HepG2 (cell line): ENCODE results near the gene ARL15. TPM values are rescaled to one million over a fixed set of nuclear protein-coding genes. Genes with fewer than 3 reads are reported as not detected.

ENCODE experiments used
- ATAC-seq: fragments of 200-7000 bp; cut with Tn5 transposase; 3 replicates; pipeline ENCODE4 v1.9.1; 2020; ENCODE audit warnings: mild to moderate bottlenecking, moderate library complexity
- BruUV-seq: library from RNA; stranded (reverse); fragments of 400-500 nt; replicated peaks from 2 replicates; lab custom pipeline; 2021; lab: Mats Ljungman, UMichigan
- CTCF ChIA-PET: fragments of 300-600 bp; formaldehyde crosslinking; extraction: SDS; loops from one replicate; lab custom pipeline; 2021; ENCODE audit warnings: low total read pairs, inconsistent platforms, low intra/inter-chr PET ratio; lab: Yijun Ruan, JAX
- POLR2A ChIA-PET: fragments of 350-600 bp; sonication (Branson Sonifier 250); formaldehyde crosslinking; loops from one replicate; lab custom pipeline; 2020; ENCODE audit warnings: antibody characterized with exemption, inconsistent platforms; lab: Yijun Ruan, JAX
- DNase-seq: peaks from one replicate; pipeline ENCODE4 v3.0.0-alpha.2; 2015; ENCODE audit warnings: low spot score
- FAIRE-seq: peaks from 3 replicates; lab custom pipeline; 2011; peaks lifted over from hg19 to GRCh38; lab: Jason Lieb, UNC
- H2AFZ ChIP-seq: one replicate; pipeline ENCODE4 v1.6.1; 2011; ENCODE audit warnings: low read length, inconsistent platforms
- H3K27ac ChIP-seq: fragments of 300-600 bp; 3 replicates; pipeline ENCODE4 v1.8.0; 2011; ENCODE audit warnings: mixed run types, mild to moderate bottlenecking, mixed read lengths, low read length, inconsistent platforms; ENCODE audit not compliant: insufficient read depth; ENCODE audit errors: extremely low read length
- H3K27me3 ChIP-seq, 2 experiments: fragments of 200-600 bp in 1 of 2; 2 replicates in 1 of 2; 3 replicates in 1 of 2; pipeline versions ENCODE4 v1.6.0 to v1.8.0; 2011; ENCODE audit warnings: low read length in 2 of 2, mild to moderate bottlenecking in 2 of 2, moderate library complexity in 2 of 2, inconsistent platforms in 1 of 2; ENCODE audit not compliant: insufficient read depth in 2 of 2, control insufficient read depth in 1 of 2
- H3K36me3 ChIP-seq, 2 experiments: fragments of 200-600 bp in 1 of 2; replicated peaks in 1 of 2; 2 replicates in 1 of 2; 3 replicates in 1 of 2; pipeline versions ENCODE4 v1.5.1 to v1.8.0; 2011; ENCODE audit warnings: low read length in 2 of 2, inconsistent platforms in 1 of 2; ENCODE audit not compliant: insufficient read depth in 2 of 2, control insufficient read depth in 1 of 2
- H3K4me1 ChIP-seq: 2 replicates; pipeline ENCODE4 v1.5.1; 2012; ENCODE audit warnings: low read length, inconsistent platforms; ENCODE audit not compliant: insufficient read depth
- H3K4me2 ChIP-seq: 2 replicates; pipeline ENCODE4 v1.6.0; 2011; ENCODE audit warnings: low read depth, low read length, inconsistent platforms
- H3K4me3 ChIP-seq, 3 experiments: fragments of 200-600 bp in 1 of 3; sonication (generic), shearing (Covaris generic) in 1 of 3; replicated peaks in 1 of 3; 2 replicates each; pipeline ENCODE4 v1.5.1; 2011 to 2016; ENCODE audit warnings: low read length in 3 of 3, inconsistent platforms in 2 of 3, low read depth in 2 of 3, mild to moderate bottlenecking in 2 of 3, control low read depth in 1 of 3, mixed read lengths in 1 of 3; ENCODE audit not compliant: insufficient read depth in 1 of 3
- H3K79me2 ChIP-seq: one replicate; pipeline ENCODE4 v1.6.1; 2011; ENCODE audit warnings: low read length, inconsistent platforms; ENCODE audit not compliant: insufficient read depth
- H3K9ac ChIP-seq: 2 replicates; pipeline ENCODE4 v1.6.0; 2011; ENCODE audit warnings: mild to moderate bottlenecking, low read depth, low read length, inconsistent platforms; ENCODE audit not compliant: insufficient read depth
- H3K9me3 ChIP-seq: 2 replicates; pipeline ENCODE4 v1.5.1; 2012; ENCODE audit warnings: mild to moderate bottlenecking, low read length
- H4K20me1 ChIP-seq: 2 replicates; pipeline ENCODE4 v1.6.0; 2011; ENCODE audit warnings: inconsistent platforms, mild to moderate bottlenecking, low read length, moderate library complexity; ENCODE audit not compliant: insufficient read depth
- AKAP8 ChIP-seq: sonication (generic); formaldehyde crosslinking; IDR thresholded peaks from 2 replicates; pipeline ENCODE4 v1.5.1; 2020; ENCODE audit warnings: mild to moderate bottlenecking, missing genetic modification reagents
- MIXL1 ChIP-seq: IDR thresholded peaks from 2 replicates; pipeline ENCODE4 v1.6.1; 2016
- MTF2 ChIP-seq: sonication (generic); formaldehyde crosslinking; IDR thresholded peaks from 2 replicates; pipeline ENCODE4 v1.5.0; 2020; ENCODE audit warnings: missing genetic modification reagents, borderline replicate concordance
- NCOA1 ChIP-seq: sonication (generic); formaldehyde crosslinking; IDR thresholded peaks from 2 replicates; pipeline ENCODE4 v1.9.0; 2021; ENCODE audit warnings: missing genetic modification reagents
- UBTF ChIP-seq: sonication (generic); formaldehyde crosslinking; IDR thresholded peaks from 2 replicates; pipeline ENCODE4 v1.4.0; 2020; ENCODE audit warnings: mild to moderate bottlenecking, missing genetic modification reagents
- ZFYVE20 ChIP-seq: sonication (generic); formaldehyde crosslinking; IDR thresholded peaks from 2 replicates; pipeline ENCODE4 v1.8.0; 2023; ENCODE audit warnings: low read depth, mild to moderate bottlenecking, moderate library complexity, missing genetic modification reagents, borderline replicate concordance
- ZNF205 ChIP-seq: IDR thresholded peaks from 2 replicates; pipeline ENCODE4 v1.6.1; 2018; ENCODE audit warnings: missing biosample characterization, missing genetic modification reagents
- ZNF224 ChIP-seq: sonication (generic); formaldehyde crosslinking; IDR thresholded peaks from 2 replicates; pipeline ENCODE4 v1.5.0; 2020; ENCODE audit warnings: mild to moderate bottlenecking, missing genetic modification reagents
- ZNF317 ChIP-seq: sonication (generic); formaldehyde crosslinking; IDR thresholded peaks from 2 replicates; pipeline ENCODE4 v1.5.0; 2020; ENCODE audit warnings: mild to moderate bottlenecking, missing genetic modification reagents
- ZNF607 ChIP-seq: sonication (generic); formaldehyde crosslinking; IDR thresholded peaks from 2 replicates; pipeline ENCODE4 v1.5.1; 2020; ENCODE audit warnings: missing genetic modification reagents, mild to moderate bottlenecking, borderline replicate concordance
- ZNF747 ChIP-seq: sonication (generic); formaldehyde crosslinking; IDR thresholded peaks from 2 replicates; pipeline ENCODE4 v1.8.1; 2023; ENCODE audit warnings: missing genetic modification reagents, mild to moderate bottlenecking, borderline replicate concordance
- ZSCAN31 ChIP-seq: sonication (generic); formaldehyde crosslinking; IDR thresholded peaks from 2 replicates; pipeline ENCODE4 v1.5.0; 2020; ENCODE audit warnings: low read depth, mild to moderate bottlenecking, missing genetic modification reagents
- WGBS: methylation state at CpG from one replicate; pipeline ENCODE4 v1.1.6; 2017; ENCODE audit warnings: low lambda C conversion rate; 5-methylcytosine and 5-hydroxymethylcytosine counted together
- in situ Hi-C: cut with HindIII; loops from 2 replicates; pipeline ENCODE4 v1.10.0; 2017; ENCODE audit warnings: low pct_unique_long_range_greater_than_20kb; ENCODE audit not compliant: extremely low pct_ligation_motif_present
- intact Hi-C: fragments of 100-400 bp; cut with micrococcal nuclease; formaldehyde crosslinking; loops from one replicate; pipeline ENCODE4 v1.10.0; 2022; ENCODE audit not compliant: unreplicated experiment
- polyA plus RNA-seq, 8 experiments: library from polyadenylated mRNA; depleted of rRNA in 3 of 8; stranded (reverse) in 7 of 8; unstranded in 1 of 8; fragments of >200 nt; fragmentation: Illumina TruSeq in 4 of 8; extraction: Trizol in 4 of 8; gene quantifications; 2 replicates each; pipeline versions ENCODE4 v1.2.1 to v1.2.3, GENCODE V29; 2011 to 2016; ENCODE audit warnings: low read depth in 4 of 8, missing spikeins in 1 of 8, mixed read lengths in 1 of 8; ENCODE audit not compliant: insufficient read depth in 1 of 8
- total RNA-seq, 5 experiments: library from RNA; depleted of rRNA; stranded (reverse); fragments of >200 nt; fragmentation: Illumina TruSeq; extraction: Trizol; gene quantifications; 2 replicates each; pipeline ENCODE4 v1.2.3, GENCODE V29; 2016; ENCODE audit warnings: low read depth in 1 of 5
- TF ChIP-seq, protein P1 (sequence below): sonication (generic); formaldehyde crosslinking; conservative IDR thresholded peaks from 2 replicates; pipeline ENCODE4 v1.4.0; 2020; ENCODE audit warnings: missing genetic modification reagents
- TF ChIP-seq, protein P2 (sequence below): sonication (generic); formaldehyde crosslinking; IDR thresholded peaks from 2 replicates; pipeline ENCODE4 v1.8.1; 2022; ENCODE audit warnings: low read depth, mild to moderate bottlenecking, missing genetic modification reagents

The ARL15 gene
- total and polyA plus RNA-seq, 2 of the 13 experiments (the other 11 are each of a cell fraction or from before 2014, with no cell fraction given), result 2.5 to 7.7 TPM

DNA sequence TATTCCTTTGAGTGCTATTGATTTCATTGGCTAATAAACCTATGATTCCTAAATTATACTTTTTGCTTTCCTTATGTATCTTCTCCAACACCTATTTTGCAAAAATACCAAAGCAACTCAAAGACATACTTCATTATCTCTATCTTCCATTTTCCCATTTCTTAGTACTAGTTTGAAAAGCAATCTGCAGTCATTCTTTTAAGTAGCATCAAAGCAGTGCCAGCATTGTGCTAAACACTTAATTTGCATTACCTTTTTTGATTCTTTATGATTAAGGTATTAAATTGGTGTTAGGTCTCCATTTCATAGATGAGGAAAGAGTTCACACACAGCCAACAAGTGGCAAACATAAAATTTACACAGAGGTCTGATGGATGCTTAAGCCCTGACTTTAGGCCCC lies 330.3 kb downstream of the ARL15 start:
- DNase-seq, result no peak
- Histone ChIP-seq H3K36me3 (no peaks in the 10 kb centered on the region), H2AFZ (no peak overlapping the region), H3K4me2 (no peak overlapping the region)
- no TSS peak for BruUV-seq
- TF ChIP-seq ZNF317 (CRISPR knock-in tag) (peak; percentile 68; the same call in 1 of the 2 replicates), NCOA1 (CRISPR knock-in tag) (no peak)
- TF ChIP-seq, all 625 proteins: peak for 1
- ATAC-seq (no peak), FAIRE-seq (no peak)
- intact Hi-C loops (no loop called here), in situ Hi-C loops (no loop called here)
- peaks cover 11% of the 10 kb centered on the region for H3K4me1 ChIP-seq
- ChIA-PET POLR2A (no interaction called here), CTCF (no interaction called here)
- no peak overlapping the region for H3K4me3 ChIP-seq
- H3K79me2 ChIP-seq, result no peaks in the 10 kb centered on the region
- no peaks in the 10 kb centered on the region for H3K27me3 ChIP-seq
- H4K20me1 ChIP-seq, result no peaks in the 10 kb centered on the region
- H3K9me3 ChIP-seq, result no peaks in the 10 kb centered on the region
- no peak overlapping the region for H3K27ac ChIP-seq
- no peak overlapping the region for H3K9ac ChIP-seq

- H3K27ac ChIP-seq, result no peak overlapping the region
- CTCF ChIA-PET, result no interaction called here
- H4K20me1 ChIP-seq, result no peaks in the 10 kb centered on the region
- ATAC-seq, result no peak
- no peaks in the 10 kb centered on the region; the same call in 1 of the 2 replicates for H3K4me1 ChIP-seq
- H3K36me3 ChIP-seq, result no peaks in the 10 kb centered on the region
- no peak for FAIRE-seq
- H2AFZ ChIP-seq, result no peak overlapping the region
- POLR2A ChIA-PET, result no interaction called here
- no peak overlapping the region for H3K9ac ChIP-seq
- no peaks in the 10 kb centered on the region for H3K27me3 ChIP-seq
- H3K79me2 ChIP-seq, result no peaks in the 10 kb centered on the region
- in situ Hi-C loops (no loop called here), intact Hi-C loops (no loop called here)
- no peak overlapping the region for H3K4me3 ChIP-seq
- 76% methylated on average over 1 of the region's 1 CpG for WGBS
- H3K4me2 ChIP-seq, result no peak overlapping the region
- no peak for DNase-seq
- H3K9me3 ChIP-seq, result no peaks in the 10 kb centered on the region
- BruUV-seq, result no TSS peak
- TF ChIP-seq UBTF (CRISPR knock-in tag) (no peak), ZSCAN31 (CRISPR knock-in tag) (no peak), AKAP8 (CRISPR knock-in tag) (no peak), ZNF224 (CRISPR knock-in tag) (no peak), ZNF205 (CRISPR knock-in tag) (no peak), MTF2 (CRISPR knock-in tag) (no peak), MIXL1 (CRISPR knock-in tag) (no peak), ZNF747 (no peak), ZFYVE20 (CRISPR knock-in tag) (no peak), ZNF607 (CRISPR knock-in tag) (no peak)
- TF ChIP-seq, protein P1, sequence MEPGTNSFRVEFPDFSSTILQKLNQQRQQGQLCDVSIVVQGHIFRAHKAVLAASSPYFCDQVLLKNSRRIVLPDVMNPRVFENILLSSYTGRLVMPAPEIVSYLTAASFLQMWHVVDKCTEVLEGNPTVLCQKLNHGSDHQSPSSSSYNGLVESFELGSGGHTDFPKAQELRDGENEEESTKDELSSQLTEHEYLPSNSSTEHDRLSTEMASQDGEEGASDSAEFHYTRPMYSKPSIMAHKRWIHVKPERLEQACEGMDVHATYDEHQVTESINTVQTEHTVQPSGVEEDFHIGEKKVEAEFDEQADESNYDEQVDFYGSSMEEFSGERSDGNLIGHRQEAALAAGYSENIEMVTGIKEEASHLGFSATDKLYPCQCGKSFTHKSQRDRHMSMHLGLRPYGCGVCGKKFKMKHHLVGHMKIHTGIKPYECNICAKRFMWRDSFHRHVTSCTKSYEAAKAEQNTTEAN (CRISPR knock-in tag), result no peak
- TF ChIP-seq, protein P2, sequence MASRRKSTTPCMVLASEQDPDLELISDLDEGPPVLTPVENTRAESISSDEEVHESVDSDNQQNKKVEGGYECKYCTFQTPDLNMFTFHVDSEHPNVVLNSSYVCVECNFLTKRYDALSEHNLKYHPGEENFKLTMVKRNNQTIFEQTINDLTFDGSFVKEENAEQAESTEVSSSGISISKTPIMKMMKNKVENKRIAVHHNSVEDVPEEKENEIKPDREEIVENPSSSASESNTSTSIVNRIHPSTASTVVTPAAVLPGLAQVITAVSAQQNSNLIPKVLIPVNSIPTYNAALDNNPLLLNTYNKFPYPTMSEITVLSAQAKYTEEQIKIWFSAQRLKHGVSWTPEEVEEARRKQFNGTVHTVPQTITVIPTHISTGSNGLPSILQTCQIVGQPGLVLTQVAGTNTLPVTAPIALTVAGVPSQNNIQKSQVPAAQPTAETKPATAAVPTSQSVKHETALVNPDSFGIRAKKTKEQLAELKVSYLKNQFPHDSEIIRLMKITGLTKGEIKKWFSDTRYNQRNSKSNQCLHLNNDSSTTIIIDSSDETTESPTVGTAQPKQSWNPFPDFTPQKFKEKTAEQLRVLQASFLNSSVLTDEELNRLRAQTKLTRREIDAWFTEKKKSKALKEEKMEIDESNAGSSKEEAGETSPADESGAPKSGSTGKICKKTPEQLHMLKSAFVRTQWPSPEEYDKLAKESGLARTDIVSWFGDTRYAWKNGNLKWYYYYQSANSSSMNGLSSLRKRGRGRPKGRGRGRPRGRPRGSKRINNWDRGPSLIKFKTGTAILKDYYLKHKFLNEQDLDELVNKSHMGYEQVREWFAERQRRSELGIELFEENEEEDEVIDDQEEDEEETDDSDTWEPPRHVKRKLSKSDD, result no peak
These were observed 336.4 kb downstream of the ARL15 start for GRCh38 chr5:53974021-53974420.
